SK-N-SH treated with all-trans-retinoic acid at 6 μM for 48 hours (cell line): Measurements from ENCODE around the gene WNT3.

Source experiments
- ATAC-seq: fragments of 200-7000 bp; cut with Tn5 transposase; 3 replicates; pipeline ENCODE4 v1.9.1; 2020; ENCODE audit warnings: mild to moderate bottlenecking, moderate library complexity
- ARNTL ChIP-seq: fragments of 450-650 bp; formaldehyde crosslinking; IDR thresholded peaks from 2 replicates; pipeline ENCODE4 v1.5.0; 2020; ENCODE audit warnings: low read depth, mild to moderate bottlenecking, moderate library complexity, borderline replicate concordance
- CSDC2 ChIP-seq: fragments of 250-450 bp; sonication (Bioruptor Pico); IDR thresholded peaks from 2 replicates; pipeline ENCODE4 v1.5.0; 2020; ENCODE audit warnings: mild to moderate bottlenecking, moderate library complexity
- ESRRG ChIP-seq: fragments of 250-450 bp; sonication (Bioruptor Pico); IDR thresholded peaks from 2 replicates; pipeline ENCODE4 v1.6.1; 2021; ENCODE audit warnings: mild to moderate bottlenecking
- GLIS3 ChIP-seq: fragments of 250-450 bp; sonication (Bioruptor Pico); IDR thresholded peaks from 2 replicates; pipeline ENCODE4 v1.5.0; 2020; ENCODE audit warnings: mild to moderate bottlenecking, moderate library complexity
- ISL1 ChIP-seq: fragments of 250-450 bp; sonication (Bioruptor Pico); IDR thresholded peaks from 2 replicates; pipeline ENCODE4 v2.1.2; 2022; ENCODE audit warnings: mild to moderate bottlenecking, moderate library complexity
- OSR1 ChIP-seq: fragments of 250-450 bp; sonication (Bioruptor Pico); IDR thresholded peaks from 2 replicates; pipeline ENCODE4 v1.8.0; 2022; ENCODE audit warnings: moderate library complexity, mild to moderate bottlenecking, inconsistent platforms
- PPARA ChIP-seq: fragments of 250-450 bp; sonication (Bioruptor Pico); IDR thresholded peaks from 2 replicates; pipeline ENCODE4 v1.5.0; 2020; ENCODE audit warnings: mild to moderate bottlenecking, borderline replicate concordance
- RARB ChIP-seq: fragments of 250-450 bp; sonication (Bioruptor Pico); IDR thresholded peaks from 2 replicates; pipeline ENCODE4 v1.8.0; 2021; ENCODE audit warnings: mild to moderate bottlenecking, moderate library complexity
- SNAI2 ChIP-seq: fragments of 250-450 bp; sonication (Bioruptor Pico); IDR thresholded peaks from 2 replicates; pipeline ENCODE4 v1.5.0; 2020; ENCODE audit warnings: mild to moderate bottlenecking, moderate library complexity
- ZC3H10 ChIP-seq: fragments of 250-450 bp; sonication (Bioruptor Pico); IDR thresholded peaks from 2 replicates; pipeline ENCODE4 v1.5.1; 2021; ENCODE audit warnings: mild to moderate bottlenecking, moderate library complexity
- ZFP30 ChIP-seq: fragments of 450-650 bp; formaldehyde crosslinking; IDR thresholded peaks from 2 replicates; pipeline ENCODE4 v1.5.0; 2022; ENCODE audit warnings: mild to moderate bottlenecking, moderate library complexity
- ZNF565 ChIP-seq: fragments of 450-650 bp; formaldehyde crosslinking; conservative IDR thresholded peaks from 2 replicates; pipeline ENCODE4 v1.5.0; 2020; ENCODE audit warnings: low read depth, mild to moderate bottlenecking, moderate library complexity
- ZNF70 ChIP-seq: fragments of 450-650 bp; formaldehyde crosslinking; IDR thresholded peaks from 2 replicates; pipeline ENCODE4 v1.5.0; 2020; ENCODE audit warnings: mild to moderate bottlenecking, moderate library complexity
- ZNF8 ChIP-seq: fragments of 450-650 bp; formaldehyde crosslinking; IDR thresholded peaks from 2 replicates; pipeline ENCODE4 v1.5.0; 2020; ENCODE audit warnings: mild to moderate bottlenecking, moderate library complexity
- TF ChIP-seq, protein P1 (sequence below): fragments of 250-450 bp; sonication (Bioruptor Pico); IDR thresholded peaks from 2 replicates; pipeline ENCODE4 v1.5.1; 2020; ENCODE audit warnings: low read depth, mild to moderate bottlenecking, moderate library complexity
- TF ChIP-seq, protein P2 (sequence below): fragments of 250-450 bp; sonication (Bioruptor Pico); IDR thresholded peaks from 2 replicates; pipeline ENCODE4 v1.8.0; 2021; ENCODE audit warnings: low read depth, mild to moderate bottlenecking, moderate library complexity, borderline replicate concordance
- TF ChIP-seq, protein P3 (sequence below): fragments of 250-450 bp; sonication (Bioruptor Pico); IDR thresholded peaks from 2 replicates; pipeline ENCODE4 v1.5.0; 2020; ENCODE audit warnings: mild to moderate bottlenecking, moderate library complexity
- TF ChIP-seq, protein P4 (sequence below): fragments of 250-450 bp; sonication (Bioruptor Pico); IDR thresholded peaks from 2 replicates; pipeline ENCODE4 v1.8.0; 2020; ENCODE audit warnings: mild to moderate bottlenecking, moderate library complexity, borderline replicate concordance

The WNT3 gene

DNA sequence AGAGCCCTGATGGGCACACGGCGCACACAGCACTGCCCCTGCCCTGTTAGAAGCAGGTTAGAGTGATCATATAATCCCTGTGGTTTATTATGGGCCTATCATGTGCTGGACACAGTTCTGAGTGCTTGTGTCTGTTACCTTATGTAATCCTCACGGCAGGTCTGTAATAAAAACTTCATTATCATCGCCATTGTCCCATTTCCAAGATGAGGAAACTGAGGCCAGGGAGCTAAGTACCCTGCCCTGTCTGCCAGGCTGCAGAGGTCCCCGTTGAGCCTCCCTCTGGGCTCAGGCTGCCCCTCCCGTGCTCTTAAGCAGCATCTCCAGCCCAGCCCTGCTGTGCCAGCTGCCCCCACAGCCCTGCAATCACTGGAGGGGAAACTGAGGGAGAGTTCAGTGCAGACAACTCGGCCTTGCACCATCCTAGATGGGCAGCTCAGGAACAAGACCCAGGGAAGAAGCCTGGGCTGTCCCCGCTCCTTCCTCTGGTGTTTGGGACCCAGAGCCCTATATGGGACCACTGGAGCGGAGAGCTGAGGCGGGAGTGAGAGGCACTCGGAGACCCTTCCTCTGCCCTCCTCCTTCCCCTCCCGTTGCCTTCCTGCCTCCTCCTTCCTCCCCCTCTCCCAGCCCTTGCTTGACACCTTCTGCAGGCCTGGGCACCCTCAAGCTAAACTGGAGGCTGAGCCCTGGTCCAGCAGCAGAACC lies 42.0 kb downstream of the WNT3 start (continued):
- TF ChIP-seq, protein P1, sequence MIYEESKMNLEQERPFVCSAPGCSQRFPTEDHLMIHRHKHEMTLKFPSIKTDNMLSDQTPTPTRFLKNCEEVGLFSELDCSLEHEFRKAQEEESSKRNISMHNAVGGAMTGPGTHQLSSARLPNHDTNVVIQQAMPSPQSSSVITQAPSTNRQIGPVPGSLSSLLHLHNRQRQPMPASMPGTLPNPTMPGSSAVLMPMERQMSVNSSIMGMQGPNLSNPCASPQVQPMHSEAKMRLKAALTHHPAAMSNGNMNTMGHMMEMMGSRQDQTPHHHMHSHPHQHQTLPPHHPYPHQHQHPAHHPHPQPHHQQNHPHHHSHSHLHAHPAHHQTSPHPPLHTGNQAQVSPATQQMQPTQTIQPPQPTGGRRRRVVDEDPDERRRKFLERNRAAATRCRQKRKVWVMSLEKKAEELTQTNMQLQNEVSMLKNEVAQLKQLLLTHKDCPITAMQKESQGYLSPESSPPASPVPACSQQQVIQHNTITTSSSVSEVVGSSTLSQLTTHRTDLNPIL (CRISPR knock-in tag): no peak
- TF ChIP-seq ARNTL (CRISPR knock-in tag) (no peak), CSDC2 (no peak), ZFP30 (CRISPR knock-in tag) (no peak), OSR1 (CRISPR knock-in tag) (no peak), ESRRG (CRISPR knock-in tag) (no peak), GLIS3 (CRISPR knock-in tag) (no peak)
- TF ChIP-seq, protein P2, sequence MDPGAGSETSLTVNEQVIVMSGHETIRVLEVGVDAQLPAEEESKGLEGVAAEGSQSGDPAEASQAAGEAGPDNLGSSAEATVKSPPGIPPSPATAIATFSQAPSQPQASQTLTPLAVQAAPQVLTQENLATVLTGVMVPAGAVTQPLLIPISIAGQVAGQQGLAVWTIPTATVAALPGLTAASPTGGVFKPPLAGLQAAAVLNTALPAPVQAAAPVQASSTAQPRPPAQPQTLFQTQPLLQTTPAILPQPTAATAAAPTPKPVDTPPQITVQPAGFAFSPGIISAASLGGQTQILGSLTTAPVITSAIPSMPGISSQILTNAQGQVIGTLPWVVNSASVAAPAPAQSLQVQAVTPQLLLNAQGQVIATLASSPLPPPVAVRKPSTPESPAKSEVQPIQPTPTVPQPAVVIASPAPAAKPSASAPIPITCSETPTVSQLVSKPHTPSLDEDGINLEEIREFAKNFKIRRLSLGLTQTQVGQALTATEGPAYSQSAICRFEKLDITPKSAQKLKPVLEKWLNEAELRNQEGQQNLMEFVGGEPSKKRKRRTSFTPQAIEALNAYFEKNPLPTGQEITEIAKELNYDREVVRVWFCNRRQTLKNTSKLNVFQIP (CRISPR knock-in tag): no peak
- TF ChIP-seq, protein P3, sequence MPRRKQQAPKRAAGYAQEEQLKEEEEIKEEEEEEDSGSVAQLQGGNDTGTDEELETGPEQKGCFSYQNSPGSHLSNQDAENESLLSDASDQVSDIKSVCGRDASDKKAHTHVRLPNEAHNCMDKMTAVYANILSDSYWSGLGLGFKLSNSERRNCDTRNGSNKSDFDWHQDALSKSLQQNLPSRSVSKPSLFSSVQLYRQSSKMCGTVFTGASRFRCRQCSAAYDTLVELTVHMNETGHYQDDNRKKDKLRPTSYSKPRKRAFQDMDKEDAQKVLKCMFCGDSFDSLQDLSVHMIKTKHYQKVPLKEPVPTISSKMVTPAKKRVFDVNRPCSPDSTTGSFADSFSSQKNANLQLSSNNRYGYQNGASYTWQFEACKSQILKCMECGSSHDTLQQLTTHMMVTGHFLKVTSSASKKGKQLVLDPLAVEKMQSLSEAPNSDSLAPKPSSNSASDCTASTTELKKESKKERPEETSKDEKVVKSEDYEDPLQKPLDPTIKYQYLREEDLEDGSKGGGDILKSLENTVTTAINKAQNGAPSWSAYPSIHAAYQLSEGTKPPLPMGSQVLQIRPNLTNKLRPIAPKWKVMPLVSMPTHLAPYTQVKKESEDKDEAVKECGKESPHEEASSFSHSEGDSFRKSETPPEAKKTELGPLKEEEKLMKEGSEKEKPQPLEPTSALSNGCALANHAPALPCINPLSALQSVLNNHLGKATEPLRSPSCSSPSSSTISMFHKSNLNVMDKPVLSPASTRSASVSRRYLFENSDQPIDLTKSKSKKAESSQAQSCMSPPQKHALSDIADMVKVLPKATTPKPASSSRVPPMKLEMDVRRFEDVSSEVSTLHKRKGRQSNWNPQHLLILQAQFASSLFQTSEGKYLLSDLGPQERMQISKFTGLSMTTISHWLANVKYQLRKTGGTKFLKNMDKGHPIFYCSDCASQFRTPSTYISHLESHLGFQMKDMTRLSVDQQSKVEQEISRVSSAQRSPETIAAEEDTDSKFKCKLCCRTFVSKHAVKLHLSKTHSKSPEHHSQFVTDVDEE (CRISPR knock-in tag): no peak

DNA sequence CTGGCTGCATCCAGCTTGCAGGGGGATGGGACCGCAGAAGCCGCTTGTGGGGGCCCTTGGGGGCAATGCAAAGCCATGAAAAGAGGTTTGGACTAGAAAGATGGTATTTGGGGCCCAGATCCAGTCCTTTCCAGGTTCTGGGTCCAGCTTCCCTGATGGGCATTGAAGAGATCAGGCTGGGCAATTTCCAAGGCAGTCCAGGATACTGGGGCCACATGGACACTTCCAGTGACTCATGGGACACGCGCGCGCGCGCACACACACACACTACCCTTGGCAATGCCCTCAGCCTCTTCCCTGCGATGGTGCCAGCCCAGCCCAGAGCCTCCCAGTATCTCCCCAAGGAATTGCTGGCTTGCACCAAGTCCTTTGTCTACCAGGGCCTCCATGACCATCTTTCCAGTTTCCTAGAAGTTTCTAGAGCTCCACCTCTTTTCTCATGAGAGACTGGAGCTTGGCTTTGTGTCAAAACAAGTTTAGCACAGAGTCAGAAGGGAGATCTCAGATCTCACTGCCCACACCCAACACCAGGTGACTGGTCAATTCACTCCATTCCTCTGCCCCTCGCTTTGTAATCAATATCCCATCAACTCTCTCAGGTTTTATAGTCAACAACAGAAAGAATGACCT lies 44.3 kb downstream of the WNT3 start:
- ATAC-seq: no peak
- TF ChIP-seq RARB: no peak
- no peak for TF ChIP-seq SNAI2 (CRISPR knock-in tag)
- TF ChIP-seq ZNF70: no peak
- TF ChIP-seq ARNTL (CRISPR knock-in tag): no peak
- TF ChIP-seq ZFP30 (CRISPR knock-in tag): no peak
- TF ChIP-seq ZNF8 (CRISPR knock-in tag): no peak
- TF ChIP-seq ZC3H10: no peak
- TF ChIP-seq, protein P1 (CRISPR knock-in tag): no peak
- TF ChIP-seq, protein P3 (CRISPR knock-in tag): no peak

DNA sequence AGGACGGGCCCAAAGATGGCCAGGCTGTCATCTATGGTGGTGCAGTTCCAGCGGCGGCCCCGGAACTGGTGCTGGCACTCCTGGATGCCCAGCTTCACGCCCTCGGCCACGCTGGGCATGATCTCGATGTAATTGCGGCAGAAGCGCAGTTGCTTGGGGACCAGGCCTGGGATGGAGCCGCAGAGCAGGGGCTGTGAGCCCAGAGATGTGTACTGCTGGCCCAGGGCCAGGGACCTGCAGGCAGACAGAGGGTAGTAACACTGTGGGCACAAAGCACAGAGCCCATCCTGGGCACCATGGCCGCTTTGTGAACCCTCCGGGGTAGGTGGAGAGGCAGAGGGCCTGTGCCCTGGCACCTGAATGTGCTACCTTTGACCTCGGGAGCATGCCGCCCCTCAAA lies 44.8 kb downstream of the WNT3 start:
- TF ChIP-seq CSDC2 (no peak), OSR1 (CRISPR knock-in tag) (no peak)
- TF ChIP-seq, protein P1 (CRISPR knock-in tag): no peak
- ATAC-seq: no peak

DNA sequence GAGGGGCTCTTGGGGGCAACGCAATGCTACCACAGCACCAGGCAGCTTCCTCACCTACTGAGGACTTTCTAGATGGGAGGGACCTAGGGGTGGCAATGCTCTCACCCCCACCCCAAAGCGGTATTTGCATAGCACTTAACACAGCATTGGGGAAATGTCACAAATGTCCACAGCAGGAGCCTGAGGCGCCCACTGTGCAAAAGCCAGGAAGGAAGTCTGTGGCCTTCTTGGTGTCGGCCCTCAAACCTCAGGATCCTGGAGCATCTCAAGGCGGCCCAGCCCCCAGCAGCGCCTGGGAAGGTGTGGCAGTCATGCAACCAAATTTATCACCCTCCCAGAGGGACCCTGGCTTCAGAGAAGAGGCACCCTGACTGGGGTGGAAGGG lies 45.3 kb downstream of the WNT3 start:
- no peak for ATAC-seq
- TF ChIP-seq ISL1 (CRISPR knock-in tag) (no peak), OSR1 (CRISPR knock-in tag) (no peak), ZNF8 (CRISPR knock-in tag) (no peak), ZNF565 (no peak), ZNF70 (no peak), ARNTL (CRISPR knock-in tag) (no peak), RARB (no peak), PPARA (CRISPR knock-in tag) (no peak), GLIS3 (CRISPR knock-in tag) (no peak), CSDC2 (no peak)
- TF ChIP-seq, protein P4, sequence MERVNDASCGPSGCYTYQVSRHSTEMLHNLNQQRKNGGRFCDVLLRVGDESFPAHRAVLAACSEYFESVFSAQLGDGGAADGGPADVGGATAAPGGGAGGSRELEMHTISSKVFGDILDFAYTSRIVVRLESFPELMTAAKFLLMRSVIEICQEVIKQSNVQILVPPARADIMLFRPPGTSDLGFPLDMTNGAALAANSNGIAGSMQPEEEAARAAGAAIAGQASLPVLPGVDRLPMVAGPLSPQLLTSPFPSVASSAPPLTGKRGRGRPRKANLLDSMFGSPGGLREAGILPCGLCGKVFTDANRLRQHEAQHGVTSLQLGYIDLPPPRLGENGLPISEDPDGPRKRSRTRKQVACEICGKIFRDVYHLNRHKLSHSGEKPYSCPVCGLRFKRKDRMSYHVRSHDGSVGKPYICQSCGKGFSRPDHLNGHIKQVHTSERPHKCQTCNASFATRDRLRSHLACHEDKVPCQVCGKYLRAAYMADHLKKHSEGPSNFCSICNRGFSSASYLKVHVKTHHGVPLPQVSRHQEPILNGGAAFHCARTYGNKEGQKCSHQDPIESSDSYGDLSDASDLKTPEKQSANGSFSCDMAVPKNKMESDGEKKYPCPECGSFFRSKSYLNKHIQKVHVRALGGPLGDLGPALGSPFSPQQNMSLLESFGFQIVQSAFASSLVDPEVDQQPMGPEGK (CRISPR knock-in tag): no peak
